ENCODE data around the gene TJP2.

DNA sequence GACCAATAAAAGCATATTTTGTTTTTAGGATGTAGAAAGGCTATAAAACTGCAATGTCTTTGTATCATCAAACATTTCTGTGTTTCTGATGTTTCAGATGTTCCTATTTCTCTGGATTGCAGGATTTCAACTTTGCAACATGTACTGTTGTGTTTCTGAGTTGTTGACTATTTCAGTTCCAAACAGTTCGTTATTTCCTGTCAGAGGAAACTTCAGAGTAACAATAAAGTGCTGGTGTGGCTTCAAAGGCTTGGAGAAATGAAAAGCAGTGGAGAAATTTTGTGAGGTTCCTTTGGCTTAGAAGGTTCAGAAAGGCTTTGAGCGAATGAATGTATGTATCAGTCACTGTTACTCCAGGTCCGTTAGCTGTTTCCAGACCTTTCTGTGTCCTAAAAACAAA is 17.2 kb downstream of the TJP2 start:
- TF ChIP-seq SUZ12 (IDR thresholded peaks at IDR 0.05; ENCODE audit: extremely low read depth, insufficient read depth, insufficient read length) (no peak), ZNF274 (IDR thresholded peaks at IDR 0.05; ENCODE audit: low read depth, low read length) (no peak)

Data from NT2/D1 (cell line).